ENCODE data around the gene STRN.
"Not testable (repeated sequence)": the region's sequence is repeated elsewhere in the genome, so short reads cannot be mapped to it uniquely, and the experiment has no call there.

STRN gene

GRCh38 chr2:36849265-36849664, 117.1 kb downstream of the STRN start:
- DNase-seq (ENCODE audit: low spot score) (no peak), FAIRE-seq (no peak)

- FAIRE-seq (no peak), DNase-seq (ENCODE audit: low spot score) (no peak)
These were observed 122.5 kb downstream of the STRN start for GRCh38 chr2:36843838-36844237.

- DNase-seq (ENCODE audit: low spot score) (no peak), FAIRE-seq (no peak)
These were observed 126.2 kb downstream of the STRN start for GRCh38 chr2:36839976-36840617.

- no peak for FAIRE-seq
- no peak for DNase-seq (ENCODE audit: low spot score)
These were observed 131.4 kb downstream of the STRN start for GRCh38 chr2:36834731-36835524.

- FAIRE-seq (no peak), DNase-seq (ENCODE audit: low spot score) (no peak)
These were observed 132.1 kb downstream of the STRN start for GRCh38 chr2:36834203-36834602.

- FAIRE-seq, result no peak
- DNase-seq (ENCODE audit: low spot score), result no peak
These were observed 135.2 kb downstream of the STRN start for GRCh38 chr2:36831185-36831584.

GRCh38 chr2:36824683-36825082, 141.7 kb downstream of the STRN start:
- not testable (repeated sequence) for DNase-seq (ENCODE audit: low spot score); FAIRE-seq

GRCh38 chr2:36824273-36824672, 142.1 kb downstream of the STRN start:
- no peak for FAIRE-seq
- DNase-seq (ENCODE audit: low spot score), result no peak

GRCh38 chr2:36823862-36824261, 142.5 kb downstream of the STRN start:
- FAIRE-seq (no peak), DNase-seq (ENCODE audit: low spot score) (no peak)

- no peak for DNase-seq (ENCODE audit: low spot score)
- FAIRE-seq, result no peak
These were observed 145.3 kb downstream of the STRN start for GRCh38 chr2:36820942-36821605.

GRCh38 chr2:36819095-36819711, 147.1 kb downstream of the STRN start:
- DNase-seq (ENCODE audit: low spot score), result no peak

GRCh38 chr2:36818542-36818941, 147.8 kb downstream of the STRN start:
- no peak for DNase-seq (ENCODE audit: low spot score)
- no peak for FAIRE-seq

More at GRCh38 chr2:36819095-36819711, 147.1 kb downstream of the STRN start:
- no peak for FAIRE-seq

GRCh38 chr2:36812196-36812595, 154.1 kb downstream of the STRN start:
- FAIRE-seq (no peak), DNase-seq (ENCODE audit: low spot score) (no peak)

GRCh38 chr2:36811071-36811470, 155.3 kb downstream of the STRN start:
- DNase-seq (ENCODE audit: low spot score) (no peak), FAIRE-seq (no peak)

- FAIRE-seq, result no peak
- no peak for DNase-seq (ENCODE audit: low spot score)
These were observed 157.3 kb downstream of the STRN start for GRCh38 chr2:36809069-36809445.

- DNase-seq (ENCODE audit: low spot score), result no peak
- no peak for FAIRE-seq
These were observed 157.8 kb downstream of the STRN start for GRCh38 chr2:36808386-36809068.

GRCh38 chr2:36807223-36807886, 159.0 kb downstream of the STRN start:
- FAIRE-seq (no peak), DNase-seq (ENCODE audit: low spot score) (no peak)

- FAIRE-seq, result no peak
These were observed 160.6 kb downstream of the STRN start for GRCh38 chr2:36805635-36806224.

GRCh38 chr2:36802952-36803351, 163.4 kb downstream of the STRN start:
- no peak for DNase-seq (ENCODE audit: low spot score)
- FAIRE-seq, result no peak

More at GRCh38 chr2:36805635-36806224, 160.6 kb downstream of the STRN start:
- DNase-seq (ENCODE audit: low spot score), result no peak

GRCh38 chr2:36801088-36801487, 165.2 kb downstream of the STRN start:
- FAIRE-seq (no peak), DNase-seq (ENCODE audit: low spot score) (no peak)
